ENCODE results near the gene REV3L.

REV3L gene

GRCh38 chr6:111449129-111449528, 33.9 kb downstream of the REV3L start:
- no peak for TF ChIP-seq CTCF (IDR thresholded peaks at IDR 0.05)
- H3K27ac ChIP-seq: no peak overlapping the region
- H3K4me1 ChIP-seq: no peaks in the 10 kb centered on the region
- H2AFZ ChIP-seq: no peak overlapping the region
- H3K4me3 ChIP-seq (ENCODE audit: low read depth, low read length): no peak overlapping the region
- no peak overlapping the region for H3K4me2 ChIP-seq (ENCODE audit: low read length)
- peaks cover 14% of the 10 kb centered on the region for H3K79me2 ChIP-seq
- no peak overlapping the region for H3K9ac ChIP-seq
- H3K36me3 ChIP-seq (ENCODE audit: control insufficient read depth, insufficient read depth, low read length): no peaks in the 10 kb centered on the region
- H3K27me3 ChIP-seq (ENCODE audit: control insufficient read depth, insufficient read depth, low read length): no peaks in the 10 kb centered on the region
- H3K9me3 ChIP-seq (ENCODE audit: control insufficient read depth, low read length): no peaks in the 10 kb centered on the region

GRCh38 chr6:111447051-111447450, 36.0 kb downstream of the REV3L start:
- Histone ChIP-seq H3K79me2 (peaks cover 10% of the 10 kb centered on the region), H3K36me3 (ENCODE audit: control insufficient read depth, insufficient read depth, low read length) (no peaks in the 10 kb centered on the region), H3K27ac (no peak overlapping the region), H2AFZ (no peak overlapping the region), H3K27me3 (ENCODE audit: control insufficient read depth, insufficient read depth, low read length) (no peaks in the 10 kb centered on the region), H3K9me3 (ENCODE audit: control insufficient read depth, low read length) (no peaks in the 10 kb centered on the region), H3K4me1 (no peaks in the 10 kb centered on the region), H3K4me2 (ENCODE audit: low read length) (no peak overlapping the region), H3K4me3 (ENCODE audit: low read depth, low read length) (no peak overlapping the region), H3K9ac (no peak overlapping the region)
- no peak for TF ChIP-seq CTCF (IDR thresholded peaks at IDR 0.05)

DNA sequence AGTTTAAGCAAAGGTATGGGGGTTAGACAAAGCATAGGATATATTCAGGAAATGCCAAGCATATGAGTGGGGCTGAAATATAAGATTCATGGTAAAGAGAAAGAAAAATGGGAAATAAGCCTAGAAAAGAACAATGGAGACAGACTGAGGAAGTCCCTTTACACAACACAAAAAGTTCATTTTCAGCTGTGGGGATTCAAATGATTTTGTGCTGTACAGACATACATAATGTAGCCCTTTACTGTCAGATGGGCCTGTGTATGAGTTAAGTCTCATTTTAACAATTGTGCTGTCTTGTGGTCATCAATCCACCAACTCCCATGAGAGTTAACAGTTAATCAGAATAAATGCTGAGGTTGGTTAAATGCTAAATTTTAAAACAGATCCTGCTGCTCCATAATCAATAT, 37.2 kb downstream of the REV3L start:
- H3K4me3 ChIP-seq (ENCODE audit: low read depth, low read length): no peak overlapping the region
- no peak for TF ChIP-seq CTCF (IDR thresholded peaks at IDR 0.05)
- H3K79me2 ChIP-seq: peaks cover 10% of the 10 kb centered on the region
- H2AFZ ChIP-seq: no peak overlapping the region
- no peaks in the 10 kb centered on the region for H3K36me3 ChIP-seq (ENCODE audit: control insufficient read depth, insufficient read depth, low read length)
- no peak overlapping the region for H3K4me2 ChIP-seq (ENCODE audit: low read length)
- no peaks in the 10 kb centered on the region for H3K27me3 ChIP-seq (ENCODE audit: control insufficient read depth, insufficient read depth, low read length)
- no peaks in the 10 kb centered on the region for H3K4me1 ChIP-seq
- no peaks in the 10 kb centered on the region for H3K9me3 ChIP-seq (ENCODE audit: control insufficient read depth, low read length)
- H3K27ac ChIP-seq: no peak overlapping the region
- H3K9ac ChIP-seq: no peak overlapping the region

DNA sequence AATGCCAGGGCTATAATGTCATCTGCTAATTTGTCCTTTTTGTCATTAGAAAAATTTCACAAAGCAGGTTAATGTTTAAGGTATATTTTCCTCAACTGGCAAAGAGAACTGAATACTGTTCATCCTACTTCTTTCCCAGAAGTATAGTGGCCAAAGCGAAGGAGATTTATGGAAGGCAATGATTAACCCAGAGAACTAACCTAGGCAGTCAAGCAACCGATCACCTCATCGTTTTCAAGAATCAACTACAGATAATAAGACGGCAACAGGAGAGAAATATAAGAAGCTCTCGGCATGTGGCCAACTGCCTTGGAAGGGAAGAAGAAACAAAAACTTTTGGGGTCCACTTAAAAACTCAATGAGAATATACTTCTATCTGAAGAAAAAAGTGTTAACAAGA, 38.2 kb downstream of the REV3L start:
- no peak overlapping the region for H3K4me2 ChIP-seq (ENCODE audit: low read length)
- H3K27me3 ChIP-seq (ENCODE audit: control insufficient read depth, insufficient read depth, low read length): no peaks in the 10 kb centered on the region
- H2AFZ ChIP-seq: no peak overlapping the region
- no peaks in the 10 kb centered on the region for H3K4me1 ChIP-seq
- TF ChIP-seq CTCF (IDR thresholded peaks at IDR 0.05): no peak
- H3K27ac ChIP-seq: no peak overlapping the region
- peaks cover 10% of the 10 kb centered on the region for H3K79me2 ChIP-seq
- H3K4me3 ChIP-seq (ENCODE audit: low read depth, low read length): no peak overlapping the region
- H3K9ac ChIP-seq: no peak overlapping the region
- H3K9me3 ChIP-seq (ENCODE audit: control insufficient read depth, low read length): no peaks in the 10 kb centered on the region
- H3K36me3 ChIP-seq (ENCODE audit: control insufficient read depth, insufficient read depth, low read length): no peaks in the 10 kb centered on the region

DNA sequence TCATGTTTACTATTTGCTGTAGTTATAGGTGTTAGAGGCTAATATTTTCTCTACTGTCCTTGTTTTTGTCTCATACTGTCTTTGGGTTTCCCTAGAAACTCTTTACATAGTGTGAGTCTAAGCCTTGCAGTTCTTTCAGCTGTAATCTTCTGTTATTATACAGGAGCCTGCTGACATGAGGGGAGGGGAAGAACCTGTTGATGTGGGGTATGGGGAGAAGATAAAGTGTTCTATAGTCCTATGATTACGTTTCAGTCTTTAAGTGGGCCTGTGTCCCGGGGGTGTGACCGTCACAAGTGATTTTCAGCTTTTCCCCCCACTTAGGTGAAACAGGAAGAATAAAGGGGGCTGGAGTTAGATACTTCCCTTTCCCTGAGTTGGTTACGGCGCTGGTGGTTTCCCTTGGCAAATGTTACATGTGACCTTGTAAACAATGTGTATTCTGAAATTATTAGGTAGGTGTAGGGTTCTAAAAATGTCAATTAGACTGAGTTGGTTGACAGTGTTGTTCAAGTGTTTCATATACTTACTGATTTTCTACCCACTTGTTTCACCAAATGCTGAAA, 41.3 kb downstream of the REV3L start:
- no peak overlapping the region for H2AFZ ChIP-seq
- H3K9me3 ChIP-seq (ENCODE audit: control insufficient read depth, low read length): no peaks in the 10 kb centered on the region
- H3K4me3 ChIP-seq (ENCODE audit: low read depth, low read length): no peak overlapping the region
- H3K4me1 ChIP-seq: no peaks in the 10 kb centered on the region
- TF ChIP-seq CTCF (IDR thresholded peaks at IDR 0.05): no peak
- no peaks in the 10 kb centered on the region for H3K27me3 ChIP-seq (ENCODE audit: control insufficient read depth, insufficient read depth, low read length)
- peaks cover 3% of the 10 kb centered on the region for H3K79me2 ChIP-seq
- H3K4me2 ChIP-seq (ENCODE audit: low read length): no peak overlapping the region
- H3K27ac ChIP-seq: no peak overlapping the region
- no peaks in the 10 kb centered on the region for H3K36me3 ChIP-seq (ENCODE audit: control insufficient read depth, insufficient read depth, low read length)
- no peak overlapping the region for H3K9ac ChIP-seq
